ENCODE data around the gene EIF2S3.

EIF2S3 gene

DNA sequence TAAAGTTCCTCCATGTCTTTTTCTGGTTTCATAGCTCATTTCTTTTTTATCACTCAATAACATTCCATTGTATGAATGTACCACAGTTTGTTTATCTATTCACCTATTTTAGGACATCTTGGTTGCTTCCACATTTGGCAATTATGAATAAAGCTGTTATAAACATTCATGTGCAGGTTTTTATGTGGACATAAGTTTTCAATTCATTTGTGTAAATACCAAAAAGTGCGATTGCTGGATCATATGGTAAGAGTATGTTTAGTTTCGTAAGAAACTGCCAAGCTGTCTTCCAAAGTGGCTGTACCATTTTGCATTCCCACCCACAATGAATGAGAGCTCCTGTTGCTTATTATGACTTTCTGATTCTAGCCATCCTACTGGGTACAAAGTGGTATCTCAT lies 58.4 kb downstream of the EIF2S3 start:
- DNase-seq (ENCODE audit: low read depth), result no peak
- H3K4me3 ChIP-seq (ENCODE audit: low read depth, low read length), result no peak overlapping the region

DNA sequence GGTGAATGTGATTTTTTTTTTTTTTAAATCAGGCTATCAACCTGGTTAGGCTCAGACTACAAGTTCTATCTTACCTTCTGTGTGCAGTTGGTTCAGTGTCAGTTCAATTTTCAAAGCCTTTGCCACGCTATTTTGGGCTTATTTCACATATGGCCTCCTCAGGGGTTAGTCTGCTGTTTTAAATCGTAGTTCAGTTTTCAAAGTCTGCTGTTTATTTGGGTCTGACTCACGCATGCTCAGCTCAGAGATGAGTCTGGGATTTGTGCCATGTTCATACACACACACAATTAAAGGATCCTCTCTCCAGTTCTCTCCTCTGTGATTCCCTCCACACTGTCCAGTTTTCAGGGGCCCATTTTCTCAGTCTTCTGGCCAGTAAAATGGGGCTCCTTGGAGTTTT lies 62.5 kb downstream of the EIF2S3 start:
- no peak for DNase-seq (ENCODE audit: low read depth)
- H3K4me3 ChIP-seq (ENCODE audit: low read depth, low read length), result no peak overlapping the region

DNA sequence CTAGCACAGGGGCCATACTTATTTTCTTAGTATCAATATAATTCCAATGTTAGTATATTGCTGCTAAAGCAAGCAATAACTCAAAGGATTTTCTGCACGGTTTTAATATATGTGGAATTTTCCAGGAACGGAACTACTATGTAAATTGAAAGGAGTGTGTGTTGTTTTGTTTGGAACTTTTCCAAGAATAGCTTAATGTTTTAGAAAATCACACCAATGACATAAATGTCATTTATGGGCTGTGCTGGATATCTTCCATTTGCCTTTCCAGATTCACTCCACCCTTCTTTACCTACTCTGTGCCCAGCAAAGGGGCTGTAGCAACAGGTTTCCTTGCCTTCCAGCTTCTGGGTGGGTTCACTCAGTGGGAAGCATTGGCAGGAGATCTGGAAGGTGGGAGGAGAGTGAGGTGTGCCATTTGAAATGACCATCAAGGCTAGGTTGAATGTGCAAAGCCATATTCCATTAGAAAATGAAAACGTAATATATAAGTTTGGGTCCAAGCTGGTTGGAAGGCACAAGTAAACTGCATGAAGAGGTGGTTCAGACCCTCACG lies 69.6 kb downstream of the EIF2S3 start:
- no peak overlapping the region for H3K4me3 ChIP-seq (ENCODE audit: low read depth, low read length)
- no peak for DNase-seq (ENCODE audit: low read depth)

DNA sequence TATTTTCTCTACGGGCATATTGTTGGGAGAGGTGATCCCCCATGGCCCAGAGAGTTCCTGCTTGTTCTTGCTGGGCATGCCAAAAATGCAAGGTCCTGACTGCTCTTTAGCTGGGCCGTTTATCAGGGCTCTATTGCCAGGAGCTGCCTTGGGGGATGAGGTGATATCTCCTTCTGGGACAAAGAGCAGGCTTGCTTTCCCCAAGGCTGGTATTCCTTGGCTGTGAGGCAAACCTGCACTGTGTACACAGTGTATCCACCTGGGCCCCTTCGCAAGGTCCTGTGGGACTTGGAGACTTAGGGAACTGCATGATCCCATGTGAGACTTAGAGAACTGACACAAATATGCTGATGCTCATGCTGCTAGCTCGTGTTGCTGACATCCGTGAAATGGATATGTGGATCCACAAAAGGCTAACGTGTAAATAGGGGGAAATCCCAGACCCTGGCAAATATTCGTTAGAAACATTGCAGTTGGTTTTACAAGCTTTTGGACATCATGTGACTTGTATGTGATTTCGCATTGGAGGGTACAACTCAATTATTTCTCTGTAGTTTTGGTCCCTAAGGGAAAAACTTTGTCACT lies 70.4 kb downstream of the EIF2S3 start:
- no peak for DNase-seq (ENCODE audit: low read depth)
- no peak overlapping the region for H3K4me3 ChIP-seq (ENCODE audit: low read depth, low read length)
